Activated gamma-delta T cell treated with anti-CD3 and anti-CD28 coated beads, Interleukin-2, amount 50 U/mL, for 16 hours (primary cell): ENCODE results near the gene KRTAP15-1.

Experiments used
- DNase-seq: peaks from one replicate; pipeline ENCODE4 v3.0.0-alpha.2; 2020; ENCODE audit warnings: low read depth

Gene KRTAP15-1, protein sequence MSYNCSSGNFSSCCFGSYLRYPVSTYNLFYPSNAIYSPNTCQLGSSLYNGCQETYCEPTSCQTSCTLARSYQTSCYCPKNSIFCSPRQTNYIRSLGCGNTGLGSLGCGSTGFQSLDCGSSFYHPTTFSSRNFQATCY

DNA sequence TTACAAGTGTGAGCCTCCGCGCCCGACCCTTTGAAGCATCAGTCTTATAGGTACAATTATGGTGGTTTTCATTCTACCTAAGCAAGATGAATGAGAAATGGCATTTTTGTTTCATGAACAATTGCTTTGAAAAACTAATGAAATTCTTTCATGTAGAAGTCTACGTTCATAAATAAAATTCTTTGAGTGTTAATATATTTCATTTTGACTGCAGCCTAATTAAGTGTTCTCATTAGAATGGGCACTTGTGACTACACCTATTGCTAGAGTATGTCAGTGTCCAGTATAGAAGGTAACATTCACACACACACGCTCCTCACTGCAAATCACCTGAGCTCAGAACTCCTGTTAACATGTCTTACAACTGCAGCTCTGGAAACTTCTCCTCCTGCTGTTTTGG lies at the start of gene KRTAP15-1:
TSS of gene KRTAP15-1 (plus strand) at position 301 of the 400 bp plus-strand sequence. CDS start at position 354, 53 bp downstream.
- DNase-seq = no peak

DNA sequence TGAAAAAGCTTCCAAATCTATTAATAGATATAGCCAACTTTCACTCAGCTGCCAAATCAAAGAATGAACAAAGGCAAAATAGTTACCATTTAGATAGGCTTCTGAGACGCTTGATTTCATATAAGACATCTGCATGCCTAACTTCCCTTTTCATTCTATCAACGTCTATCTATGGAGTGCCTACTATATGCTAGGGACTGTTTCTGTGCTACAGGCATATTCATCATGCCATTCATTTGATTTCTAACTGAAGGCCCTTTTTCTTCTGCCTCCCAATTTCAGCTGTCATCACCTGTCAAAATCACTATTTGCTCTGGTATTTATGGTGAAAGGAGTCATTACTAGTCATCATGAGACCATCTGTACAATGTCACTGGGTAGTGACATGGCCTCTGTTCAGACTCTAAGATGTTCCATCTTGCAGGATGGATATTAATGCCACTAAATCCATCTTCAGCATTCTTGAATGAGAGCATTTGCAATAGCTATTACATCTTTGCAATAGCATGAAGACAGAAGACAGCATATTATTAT lies 48.5 kb upstream of the KRTAP15-1 start:
- no peak for DNase-seq

DNA sequence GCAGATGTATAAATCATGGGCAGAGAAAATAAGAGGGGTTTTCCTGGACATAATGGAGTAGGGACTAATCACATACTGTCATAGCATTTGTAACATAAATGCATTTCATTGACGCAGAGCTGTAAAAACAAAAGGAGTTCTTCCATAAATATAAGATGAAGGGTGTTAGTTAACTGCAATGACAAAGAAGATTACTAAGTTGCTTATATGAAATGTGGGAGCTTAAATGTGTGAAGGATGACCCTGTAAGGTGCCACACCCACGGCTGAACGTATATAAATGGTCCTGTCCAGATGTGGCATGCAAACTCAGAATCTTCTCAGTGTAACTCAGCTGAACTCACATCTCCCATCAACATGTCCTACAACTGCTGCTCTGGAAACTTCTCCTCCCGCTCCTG lies 44.3 kb upstream of the KRTAP15-1 start, which contains the start of gene KRTAP13-1:
TSS of gene KRTAP13-1 (plus strand) at position 301 of the 400 bp plus-strand sequence. CDS start at position 357, 56 bp downstream.
- DNase-seq = no peak

DNA sequence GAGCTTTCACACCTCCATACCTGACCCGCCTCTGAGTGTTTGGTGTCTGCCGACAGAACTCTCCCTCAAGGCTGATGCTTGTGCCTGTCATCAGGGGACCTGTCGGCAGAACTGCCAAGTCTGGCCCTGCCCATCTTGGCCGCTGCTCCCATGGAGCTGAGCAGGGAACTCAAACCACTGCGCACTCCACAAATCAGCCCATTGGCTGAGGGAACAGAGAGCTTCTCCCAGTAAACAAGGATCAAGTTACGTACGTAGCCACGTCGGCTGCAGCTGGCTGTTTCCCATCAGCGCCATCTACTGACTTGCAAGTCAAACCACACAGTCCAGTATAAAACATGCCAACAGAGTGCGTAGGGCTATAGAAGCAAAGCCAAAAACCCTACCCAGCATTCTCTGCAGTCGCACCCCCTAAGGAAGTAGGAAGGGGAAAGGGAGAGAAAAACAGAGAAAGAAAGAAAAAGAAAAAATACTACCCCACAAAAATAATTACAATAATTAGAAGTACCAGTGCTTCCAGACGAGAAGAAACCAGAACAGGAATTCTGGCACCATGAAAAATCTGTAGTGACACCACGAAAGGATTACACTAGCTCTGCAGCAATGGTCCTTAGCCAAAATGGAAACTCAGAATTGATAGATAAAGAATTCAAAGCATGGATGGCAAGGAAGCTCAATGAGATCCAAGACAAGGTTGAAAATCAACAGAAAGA lies 31.1 kb upstream of the KRTAP15-1 start:
- no peak for DNase-seq

DNA sequence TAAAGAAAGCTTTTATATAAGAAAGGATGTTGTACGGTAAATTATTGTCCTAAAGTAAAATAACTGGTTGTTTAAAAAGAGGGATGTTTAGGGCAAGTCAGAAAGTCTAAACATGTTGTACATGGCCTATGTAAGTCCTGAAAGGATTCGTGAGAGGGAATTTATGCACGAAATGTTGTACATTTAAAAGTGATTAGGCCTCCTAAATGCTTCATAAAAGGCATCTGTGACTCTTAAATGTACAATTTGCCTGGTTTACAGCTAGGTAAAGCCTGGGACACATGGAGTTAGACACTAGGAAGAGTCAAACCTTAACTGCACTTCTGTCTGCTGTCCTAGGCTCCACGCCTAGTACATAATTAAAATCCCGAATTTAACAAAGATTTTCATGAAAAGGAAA lies 24.1 kb upstream of the KRTAP15-1 start:
- DNase-seq = no peak

DNA sequence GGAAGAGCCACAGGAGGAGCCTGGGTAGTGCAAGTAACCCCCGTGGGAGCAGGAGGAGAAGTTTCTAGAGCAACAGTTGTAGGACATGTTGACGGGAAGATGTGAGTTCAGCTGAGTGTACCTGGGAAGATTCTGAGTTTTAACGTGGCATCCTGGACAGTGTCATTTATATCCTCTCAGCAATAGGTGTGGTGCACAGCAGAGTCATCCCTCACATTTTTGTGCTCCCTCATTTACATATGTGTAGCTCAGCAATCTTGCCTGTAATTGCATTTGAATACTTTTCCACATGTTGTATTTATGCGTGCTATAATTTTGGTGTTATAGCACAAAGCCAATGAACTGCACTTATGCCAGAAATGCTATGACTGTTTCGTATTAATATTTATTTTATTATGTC lies 14.2 kb upstream of the KRTAP15-1 start, which contains the start of gene KRTAP13-3:
TSS of gene KRTAP13-3 (minus strand) at position 101 of the 400 bp plus-strand sequence. CDS start at position 87, 14 bp downstream.
- DNase-seq = no peak

DNA sequence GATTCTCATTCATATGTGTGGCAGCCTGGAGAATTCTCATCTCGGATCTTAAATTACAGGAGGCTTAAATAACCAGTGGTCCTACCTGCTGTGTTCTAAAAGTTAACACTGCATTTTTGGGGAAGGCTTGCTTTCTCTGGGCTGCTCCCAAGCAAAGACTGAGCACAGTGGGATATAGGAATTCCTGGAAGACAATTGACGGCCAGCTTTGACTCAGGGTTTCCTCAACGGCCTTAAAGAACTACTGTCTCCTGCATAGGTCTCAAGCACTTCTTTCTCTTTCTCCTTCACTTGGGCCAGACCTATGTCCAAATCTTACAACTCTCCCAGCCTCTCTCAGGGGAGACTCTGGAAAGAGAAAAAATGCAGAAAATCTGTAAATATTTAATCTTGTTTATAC lies 13.3 kb upstream of the KRTAP15-1 start:
- no peak for DNase-seq

DNA sequence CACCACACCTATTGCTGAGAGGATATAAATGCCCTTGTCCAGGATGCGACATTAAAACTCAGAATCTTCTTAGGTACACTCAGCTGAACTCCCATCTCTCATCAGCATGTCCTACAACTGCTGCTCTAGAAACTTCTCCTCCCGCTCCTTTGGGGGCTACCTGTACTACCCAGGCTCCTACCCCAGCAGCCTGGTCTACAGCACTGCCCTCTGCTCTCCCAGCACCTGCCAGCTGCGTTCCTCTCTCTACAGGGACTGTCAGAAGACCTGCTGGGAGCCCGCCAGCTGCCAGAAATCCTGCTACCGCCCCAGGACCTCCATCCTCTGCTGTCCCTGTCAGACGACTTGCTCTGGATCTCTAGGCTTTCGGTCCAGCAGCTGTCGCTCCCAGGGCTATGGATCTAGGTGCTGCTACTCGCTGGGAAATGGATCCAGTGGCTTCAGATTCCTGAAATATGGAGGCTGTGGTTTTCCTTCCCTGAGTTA lies 9.9 kb upstream of the KRTAP15-1 start, which contains the start of gene KRTAP13-4:
TSS of gene KRTAP13-4 (plus strand) at position 51 of the 486 bp plus-strand sequence. CDS start at position 107, 56 bp downstream.
- DNase-seq = no peak

DNA sequence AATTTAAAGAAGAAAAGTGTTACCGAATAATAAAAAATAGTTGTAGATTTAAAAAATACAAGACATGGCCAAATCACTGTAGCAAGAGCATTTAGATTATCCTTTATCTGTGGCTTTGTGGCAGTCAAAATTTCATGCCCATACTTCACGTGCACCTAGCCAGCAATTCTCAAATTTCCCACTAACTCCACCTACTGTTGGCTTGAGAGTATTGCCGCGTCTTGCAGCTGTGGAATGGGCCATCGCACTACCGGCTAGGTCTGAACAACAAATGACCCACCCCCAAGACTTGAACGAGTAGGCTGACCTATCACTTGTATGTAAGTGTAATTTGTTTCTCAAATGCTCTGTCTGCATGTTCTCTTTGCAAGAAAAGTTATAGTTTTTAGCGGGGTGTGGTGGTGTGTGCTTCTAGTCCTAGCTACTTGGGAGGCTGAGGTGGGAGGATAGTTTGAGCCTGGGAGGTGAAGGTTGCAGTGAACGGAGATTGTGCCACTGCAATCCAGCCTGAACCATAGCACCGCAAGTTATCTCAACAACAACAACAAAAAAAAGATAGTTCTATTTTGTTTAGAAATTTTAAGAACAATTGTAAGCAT lies 5.9 kb upstream of the KRTAP15-1 start:
- DNase-seq = no peak

DNA sequence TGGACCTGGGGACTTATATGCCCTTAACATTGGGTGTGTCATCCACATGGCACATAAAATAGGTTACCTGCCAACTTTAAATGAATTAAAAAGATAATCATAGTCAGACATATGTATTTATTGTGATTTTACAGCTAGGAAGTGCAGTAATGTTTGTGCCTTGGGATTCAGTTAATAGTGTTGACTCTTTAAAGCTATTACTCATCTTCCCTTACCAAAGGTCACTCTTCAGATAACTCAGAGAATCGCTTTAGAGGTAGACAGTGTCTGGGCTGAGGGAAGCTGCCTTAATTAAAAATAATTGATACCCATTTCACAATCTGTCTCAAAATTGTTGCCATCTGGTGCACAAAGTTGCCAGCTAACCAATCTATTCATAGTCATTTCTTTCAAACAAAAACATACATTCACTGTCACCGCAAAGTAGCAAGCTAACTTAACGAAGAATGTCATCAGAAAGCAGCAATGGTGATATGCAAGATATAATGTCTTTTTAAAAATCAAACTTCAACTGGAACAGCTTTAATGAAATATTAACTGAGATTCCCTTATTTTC lies 3.0 kb upstream of the KRTAP15-1 start:
- no peak for DNase-seq

DNA sequence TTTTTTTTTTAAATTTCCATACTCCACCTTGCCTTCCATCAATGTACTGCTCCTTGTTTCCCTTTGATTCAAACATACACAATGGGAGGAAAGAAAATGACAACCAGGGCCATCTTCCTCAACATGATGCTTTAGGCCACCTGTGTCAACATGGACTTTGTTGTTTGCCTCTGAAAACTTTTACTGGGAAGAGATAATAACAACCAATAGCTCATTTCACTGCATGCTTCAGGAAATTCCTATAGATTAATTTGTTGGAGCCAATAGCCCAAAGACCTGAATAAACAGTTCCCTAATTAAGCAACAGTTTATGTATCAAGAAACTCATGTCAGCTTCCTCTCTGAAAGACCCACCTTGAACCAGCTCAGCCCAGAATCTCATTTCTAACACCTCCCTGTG lies 3.2 kb downstream of the KRTAP15-1 start:
- no peak for DNase-seq

DNA sequence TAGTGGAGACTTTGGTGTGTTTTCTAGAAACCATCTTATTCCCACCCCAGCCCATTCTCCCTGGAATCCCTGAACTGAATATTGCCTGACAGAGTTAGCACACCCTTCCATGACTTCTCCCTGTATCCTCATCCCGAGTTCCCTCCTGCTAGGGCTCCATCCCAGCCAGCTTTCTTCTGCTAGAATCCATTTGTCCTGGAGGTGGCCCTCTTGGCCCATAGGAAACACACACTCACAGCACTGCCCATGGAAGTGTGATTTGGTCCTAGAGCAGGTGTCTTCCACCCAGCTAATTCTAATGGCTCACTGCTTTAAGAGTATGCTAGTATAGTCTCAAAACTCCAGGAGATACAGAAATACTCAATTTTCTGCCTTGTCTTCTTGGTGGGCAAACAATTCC lies 4.1 kb downstream of the KRTAP15-1 start:
- no peak for DNase-seq

DNA sequence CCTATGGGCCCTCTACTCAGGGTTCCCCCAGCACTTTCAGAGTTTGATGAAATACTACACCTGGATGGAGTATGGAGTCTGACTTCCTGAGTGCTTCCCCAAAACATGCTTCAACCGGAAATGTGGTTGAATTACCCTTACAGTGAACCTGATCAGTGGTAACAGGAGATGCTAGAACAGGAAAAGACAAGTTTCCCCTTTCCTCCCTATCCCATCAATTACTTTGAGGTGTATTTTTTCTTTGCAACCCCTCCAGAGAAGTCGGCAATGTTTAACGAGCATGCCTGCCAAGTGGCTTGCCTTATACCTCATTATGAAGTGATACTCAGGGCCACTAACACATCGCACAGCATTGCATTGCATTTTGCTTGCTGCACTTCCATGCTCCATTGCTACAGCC lies 7.0 kb downstream of the KRTAP15-1 start:
- DNase-seq = no peak

DNA sequence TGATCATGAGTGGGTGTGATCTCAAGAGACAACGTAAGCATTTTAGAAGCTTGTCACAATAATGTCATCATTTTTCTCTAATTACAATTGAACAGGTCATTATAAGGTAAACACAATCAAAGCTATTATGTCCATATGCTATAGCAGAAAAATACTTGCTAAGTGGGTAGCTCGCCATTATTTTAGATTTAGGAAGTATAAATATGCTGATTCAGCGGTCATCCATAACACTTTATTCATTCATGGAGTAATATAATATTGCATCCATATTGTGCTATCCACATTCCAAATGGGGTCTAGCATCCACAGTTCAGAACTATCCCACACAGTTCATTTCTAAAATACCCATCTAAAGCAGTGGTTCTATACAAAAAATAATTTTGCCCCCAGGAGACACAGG lies 8.4 kb downstream of the KRTAP15-1 start:
- DNase-seq = no peak

DNA sequence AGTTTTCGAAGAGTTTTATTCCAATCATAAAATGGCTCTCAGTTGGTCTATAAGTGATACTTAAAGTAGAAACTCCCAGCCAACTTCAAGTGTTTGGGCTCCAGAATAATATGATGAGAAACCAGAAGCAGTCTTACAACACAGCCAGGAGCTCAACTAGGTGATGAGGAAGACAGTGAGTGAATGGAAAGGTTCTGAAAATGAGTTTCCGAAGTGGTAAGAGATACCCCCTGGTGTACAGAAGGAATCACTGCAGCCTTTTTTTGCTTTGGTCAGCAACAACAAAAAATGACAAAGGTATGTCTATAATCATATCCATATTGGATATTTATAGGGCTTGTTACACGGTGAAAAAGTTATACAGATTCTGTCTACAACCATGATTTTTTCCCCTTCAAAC lies 23.6 kb downstream of the KRTAP15-1 start:
- no peak for DNase-seq

DNA sequence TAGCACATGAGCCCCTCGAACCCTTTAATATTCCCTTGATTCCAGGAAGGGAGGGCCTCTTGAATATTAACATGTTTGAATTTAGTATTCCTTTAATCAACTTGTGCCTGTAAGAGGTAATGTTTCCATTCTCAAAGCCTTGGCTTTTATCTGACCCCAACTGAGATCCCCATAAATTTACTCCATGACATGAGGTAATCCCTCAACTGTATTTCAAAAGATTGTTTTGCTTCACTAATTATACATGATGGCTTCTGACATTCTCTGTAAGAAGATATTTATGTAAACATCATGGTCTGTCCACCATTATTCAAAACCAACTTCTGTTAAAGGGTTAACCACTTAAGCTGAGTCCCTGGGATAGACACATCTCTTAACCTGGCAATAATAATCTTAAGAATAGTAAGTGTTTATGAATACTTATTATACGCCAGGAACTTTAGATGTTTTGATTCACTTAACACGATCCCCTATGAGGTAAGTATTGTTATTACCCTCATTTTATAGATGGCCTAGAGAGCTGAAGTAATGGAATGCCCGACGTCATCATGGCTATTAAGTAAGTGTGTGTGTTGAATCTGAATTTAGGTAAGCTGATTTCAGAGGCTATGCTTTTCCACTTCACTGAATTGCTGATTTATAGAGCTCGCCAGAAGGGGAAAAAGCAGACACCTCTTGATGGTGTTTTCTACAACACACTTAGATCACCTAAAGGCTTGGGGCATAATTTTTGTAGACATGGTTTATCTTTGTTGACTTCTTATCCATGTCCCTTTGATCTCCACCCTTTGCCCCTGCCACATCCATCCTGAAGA lies 29.0 kb downstream of the KRTAP15-1 start:
- no peak for DNase-seq

DNA sequence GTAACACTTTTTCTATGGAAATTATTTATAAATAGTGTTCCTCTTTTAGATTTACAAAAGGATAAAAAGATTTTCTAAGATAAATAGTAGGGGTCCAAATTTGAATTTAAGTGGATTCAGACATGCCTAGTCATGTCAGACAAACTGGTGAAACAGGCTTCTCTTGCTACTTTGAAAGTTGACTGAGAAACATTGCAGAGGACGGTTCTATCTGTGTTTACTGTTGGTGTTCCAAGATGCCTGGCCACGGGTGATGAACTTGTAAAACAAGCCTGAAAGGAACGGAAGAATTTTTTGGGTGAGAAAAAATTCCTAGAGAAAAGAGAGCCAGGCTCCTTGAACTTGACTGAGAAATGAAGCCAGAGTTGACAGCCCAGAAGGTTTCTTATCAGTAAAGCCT lies 37.9 kb downstream of the KRTAP15-1 start:
- no peak for DNase-seq

DNA sequence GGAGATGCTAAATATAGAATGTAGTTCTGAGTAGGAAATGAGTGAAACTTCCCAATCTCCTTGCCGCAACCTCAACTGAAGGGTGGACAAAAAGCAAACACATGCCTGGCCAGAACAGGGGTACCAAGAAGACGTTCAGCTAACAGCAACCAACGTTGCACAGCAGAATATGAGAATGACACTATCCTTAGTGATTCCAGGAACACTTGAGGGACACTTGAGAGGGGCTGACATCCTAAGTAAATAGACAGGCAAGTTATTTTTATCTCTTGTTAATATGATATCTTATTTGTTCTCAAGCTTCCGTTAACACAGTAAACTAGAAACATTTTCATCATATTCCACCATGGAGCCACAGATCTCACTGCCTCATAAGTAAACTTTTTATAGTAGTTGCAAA lies 39.2 kb downstream of the KRTAP15-1 start:
- DNase-seq = no peak

DNA sequence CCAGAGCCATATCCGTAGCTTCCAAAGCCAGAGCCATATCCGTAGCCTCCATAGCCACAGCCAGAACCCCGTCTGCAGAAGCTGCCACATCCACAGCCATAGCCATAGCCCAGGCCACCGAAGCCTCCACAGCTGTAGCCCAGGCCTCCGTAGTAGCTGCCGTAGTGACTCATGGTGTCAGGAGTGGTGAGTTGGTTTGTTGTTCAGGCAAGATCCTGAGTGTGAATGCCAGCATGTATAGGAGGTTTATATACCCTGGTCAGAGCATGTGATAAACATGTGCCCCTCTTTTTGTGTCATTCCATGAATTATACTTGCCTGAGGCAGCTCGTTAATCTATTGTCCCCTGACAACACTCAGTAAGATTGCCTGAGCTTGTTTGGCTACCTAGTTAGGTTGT lies 40.1 kb downstream of the KRTAP15-1 start, which contains the start of gene KRTAP19-1:
TSS of gene KRTAP19-1 (minus strand) at position 223 of the 400 bp plus-strand sequence. CDS start at position 173, 50 bp downstream.
- DNase-seq = no peak

DNA sequence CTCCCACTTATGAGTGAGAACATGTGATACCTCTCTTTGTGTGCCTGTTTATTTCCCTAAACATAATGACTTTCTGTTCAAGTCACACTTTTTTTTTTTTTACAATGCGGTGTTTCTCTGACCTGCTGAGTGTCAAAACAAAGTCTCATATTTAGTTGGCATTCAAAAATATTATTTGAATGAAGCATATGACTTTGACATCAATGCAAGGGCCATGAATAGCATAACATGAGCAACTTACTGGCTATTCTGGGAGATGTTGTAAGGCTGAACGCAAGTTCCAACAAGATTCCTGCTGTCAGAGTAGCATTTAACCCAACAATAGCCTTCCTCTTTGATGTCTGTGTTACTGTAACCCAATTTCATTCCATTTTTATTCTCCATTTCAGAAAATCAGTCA lies 42.1 kb downstream of the KRTAP15-1 start:
- no peak for DNase-seq

DNA sequence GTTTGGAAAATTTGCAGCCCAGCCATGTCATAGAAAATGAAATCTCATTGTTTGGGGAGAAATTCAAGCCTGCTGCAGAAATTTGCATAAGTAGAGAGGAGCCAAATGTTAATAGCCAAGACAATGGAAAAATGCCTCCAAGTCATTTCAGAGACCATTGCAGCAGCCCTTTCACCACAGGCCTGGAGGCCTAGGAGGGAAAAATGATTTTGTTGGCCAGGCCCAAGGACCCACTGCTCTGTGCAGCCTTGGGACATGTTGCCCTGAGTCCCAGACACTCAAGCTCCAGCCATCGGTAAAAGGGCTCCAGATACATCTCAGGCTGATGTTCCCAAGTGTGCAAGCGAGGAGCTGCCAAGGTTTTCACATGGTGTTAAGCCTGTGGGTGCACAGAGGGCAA lies 46.1 kb downstream of the KRTAP15-1 start:
- no peak for DNase-seq
